Upper lobe of left lung (tissue), 6 donors: ENCODE results near the gene ERFE. TPM values are rescaled to one million over a fixed set of nuclear protein-coding genes. Genes with fewer than 3 reads are reported as not detected.
A peak's percentile ranks its signal among the peaks of the same experiment; 100 is the strongest.

Source experiments
- ATAC-seq, 2 donors: fragments of 200-7000 bp; cut with Tn5 transposase; one replicate each; pipeline ENCODE4 v1.9.1; 2022; ENCODE audit warnings: mild to moderate bottlenecking in 2 of 2, moderate library complexity in 2 of 2; ENCODE audit not compliant: low FRiP score in 2 of 2
- DNase-seq, 2 donors: peaks; one replicate each; pipeline ENCODE4 v3.0.0-alpha.2; 2019 to 2020
- H3K27ac ChIP-seq, 4 donors: fragments of 200-600 bp; sonication (generic); one replicate each; pipeline ENCODE4 v1.5.1; 2016 to 2019
- H3K27me3 ChIP-seq, 4 donors: fragments of 200-600 bp; sonication (generic); one replicate each; pipeline ENCODE4 v1.5.1; 2017 to 2019
- H3K36me3 ChIP-seq, 4 donors: fragments of 200-600 bp; sonication (generic); one replicate each; pipeline ENCODE4 v1.5.1; 2016 to 2019
- H3K4me1 ChIP-seq, 4 donors: fragments of 200-600 bp; sonication (generic); one replicate each; pipeline ENCODE4 v1.5.1; 2018 to 2019
- H3K4me3 ChIP-seq, 4 donors: fragments of 200-600 bp; sonication (generic); one replicate each; pipeline ENCODE4 v1.5.1; 2017 to 2019; ENCODE audit warnings: mild to moderate bottlenecking in 2 of 4, moderate library complexity in 1 of 4
- H3K9me3 ChIP-seq, 4 donors: fragments of 200-600 bp; sonication (generic); one replicate each; pipeline ENCODE4 v1.5.1; 2018 to 2019
- CTCF ChIP-seq, 6 experiments: fragments of 450-650 bp in 4 of 6; fragments of 200-600 bp in 2 of 6; sonication (generic) in 2 of 6; IDR thresholded peaks; one replicate each; pipeline ENCODE4 v1.5.1; 2016 to 2019; ENCODE audit warnings: antibody characterized with exemption in 6 of 6
- EP300 ChIP-seq, 4 donors: sonication (generic); formaldehyde crosslinking; IDR thresholded peaks; one replicate each; pipeline ENCODE4 v1.5.1; 2017; ENCODE audit warnings: antibody characterized with exemption in 4 of 4, control low read depth in 2 of 4
- POLR2A ChIP-seq, 4 donors: fragments of 450-650 bp; IDR thresholded peaks; one replicate each; pipeline ENCODE4 v1.5.1; 2016 to 2017; ENCODE audit warnings: antibody characterized with exemption in 4 of 4, mild to moderate bottlenecking in 2 of 4
- POLR2AphosphoS5 ChIP-seq, 2 donors: sonication (generic); formaldehyde crosslinking; IDR thresholded peaks; one replicate each; pipeline ENCODE4 v1.5.1; 2017; ENCODE audit warnings: antibody characterized with exemption in 2 of 2
- WGBS, 2 donors: methylation state at CpG; one replicate each; pipeline ENCODE4 v1.1.5; 2017 to 2018; 5-methylcytosine and 5-hydroxymethylcytosine counted together
- total RNA-seq, 6 donors: library from RNA; depleted of rRNA in 4 of 6; stranded (reverse); fragments of >200 nt in 4 of 6; gene quantifications; one replicate each; pipeline versions ENCODE4 v1.1.0 to v1.2.1, GENCODE V29; 2016 to 2021
- donor health status: DM: no; HTN: no; CAD: no; lungs with moderate emphysema.
- donor health status: DM: no; HTN: yes; CAD: no; lungs with severe emphysema.

The ERFE gene
- total RNA-seq, 6 donors from 2014 or later: 0.30 to 1.1 (median 0.43) TPM; not detected in 3

- DNase-seq (peak in 1 of 2 donors; percentile 74), ATAC-seq (no peak)
- no peak for TF ChIP-seq CTCF (IDR thresholded peaks at IDR 0.05)
- TF ChIP-seq POLR2AphosphoS5 (IDR thresholded peaks at IDR 0.05): no peak
- TF ChIP-seq EP300 (IDR thresholded peaks at IDR 0.05): no peak
- TF ChIP-seq POLR2A (IDR thresholded peaks at IDR 0.05): no peak
- Histone ChIP-seq H3K4me1 (no peaks in the 10 kb centered on the region), H3K4me3 (no peak overlapping the region), H3K27ac (no peak overlapping the region), H3K9me3 (no peaks in the 10 kb centered on the region), H3K27me3 (no peaks in the 10 kb centered on the region), H3K36me3 (no peaks in the 10 kb centered on the region)
- WGBS, 2 donors: 83 to 87% methylated on average over 4 to 14 of the region's 14 CpGs
Observed at GRCh38 chr2:238149841-238150572, 8.8 kb upstream of the ERFE start.

- WGBS, 2 donors: 91 to 95% methylated on average over 20 to 25 of the region's 25 CpGs
- Histone ChIP-seq H3K27me3 (no peaks in the 10 kb centered on the region), H3K27ac (no peak overlapping the region), H3K4me3 (no peak overlapping the region), H3K4me1 (no peaks in the 10 kb centered on the region), H3K9me3 (no peaks in the 10 kb centered on the region), H3K36me3 (no peaks in the 10 kb centered on the region)
- DNase-seq: peak in 1 of 2 donors; percentile 84
- no peak for ATAC-seq
- TF ChIP-seq EP300 (IDR thresholded peaks at IDR 0.05) (no peak), CTCF (IDR thresholded peaks at IDR 0.05) (no peak), POLR2AphosphoS5 (IDR thresholded peaks at IDR 0.05) (no peak), POLR2A (IDR thresholded peaks at IDR 0.05) (no peak)
Observed at GRCh38 chr2:238150686-238151085, 8.1 kb upstream of the ERFE start.

- no peaks in the 10 kb centered on the region for H3K27me3 ChIP-seq
- 80 to 100% methylated on average over 1 to 11 of the region's 13 CpGs for WGBS, 2 donors
Observed at GRCh38 chr2:238151205-238151604, 7.6 kb upstream of the ERFE start.

GRCh38 chr2:238151628-238152235 is 7.0 kb upstream of the ERFE start:
- Histone ChIP-seq H3K4me1 (no peaks in the 10 kb centered on the region), H3K27ac (no peak overlapping the region), H3K9me3 (no peaks in the 10 kb centered on the region), H3K4me3 (no peak overlapping the region), H3K27me3 (no peaks in the 10 kb centered on the region), H3K36me3 (no peaks in the 10 kb centered on the region)
- peak in 1 of 2 donors; percentile 63 for DNase-seq
- no peak for ATAC-seq
- 79 to 85% methylated on average over 8 to 16 of the region's 16 CpGs for WGBS, 2 donors
- TF ChIP-seq POLR2AphosphoS5 (IDR thresholded peaks at IDR 0.05) (no peak), EP300 (IDR thresholded peaks at IDR 0.05) (no peak), CTCF (IDR thresholded peaks at IDR 0.05) (no peak), POLR2A (IDR thresholded peaks at IDR 0.05) (no peak)

More at GRCh38 chr2:238151205-238151604, 7.6 kb upstream of the ERFE start:
- TF ChIP-seq POLR2A (IDR thresholded peaks at IDR 0.05) (no peak), CTCF (IDR thresholded peaks at IDR 0.05) (no peak), POLR2AphosphoS5 (IDR thresholded peaks at IDR 0.05) (no peak), EP300 (IDR thresholded peaks at IDR 0.05) (no peak)
- Histone ChIP-seq H3K4me1 (no peaks in the 10 kb centered on the region), H3K4me3 (no peak overlapping the region), H3K36me3 (no peaks in the 10 kb centered on the region), H3K27ac (no peak overlapping the region), H3K9me3 (no peaks in the 10 kb centered on the region)
- DNase-seq (peak in 1 of 2 donors; percentile 73), ATAC-seq (no peak)
